Liver (tissue), 9 donors: ENCODE results near the gene LMTK3. TPM values are rescaled to one million over a fixed set of nuclear protein-coding genes. Genes with fewer than 3 reads are reported as not detected.

Experiments
- DNase-seq: peaks from one replicate; pipeline ENCODE4 v3.0.0-alpha.2; 2017; ENCODE audit warnings: low spot score
- H3K27ac ChIP-seq, 2 donors: one replicate each; pipeline ENCODE4 v1.7.0; 2013; ENCODE audit warnings: inconsistent platforms in 2 of 2, low read length in 2 of 2, control low read depth in 1 of 2, low read depth in 1 of 2, mild to moderate bottlenecking in 1 of 2
- H3K27me3 ChIP-seq, 4 donors: one replicate each; pipeline versions ENCODE4 v1.6.1 to v1.7.0; 2013; ENCODE audit warnings: low read length in 3 of 4, inconsistent platforms in 1 of 4, mild to moderate bottlenecking in 1 of 4, moderate library complexity in 1 of 4; ENCODE audit not compliant: control insufficient read depth in 4 of 4, insufficient read depth in 4 of 4
- H3K36me3 ChIP-seq, 4 donors: one replicate each; pipeline versions ENCODE4 v1.6.1 to v1.7.0; 2013; ENCODE audit warnings: low read length in 3 of 4, mild to moderate bottlenecking in 3 of 4, low read depth in 1 of 4, moderate library complexity in 1 of 4; ENCODE audit not compliant: control insufficient read depth in 4 of 4, insufficient read depth in 3 of 4
- H3K4me1 ChIP-seq, 4 donors: one replicate each; pipeline versions ENCODE4 v1.6.1 to v1.7.0; 2013; ENCODE audit warnings: low read length in 3 of 4, mild to moderate bottlenecking in 3 of 4, moderate library complexity in 1 of 4; ENCODE audit not compliant: control insufficient read depth in 4 of 4, insufficient read depth in 4 of 4
- H3K4me3 ChIP-seq, 3 donors: one replicate each; pipeline versions ENCODE4 v1.6.1 to v1.7.0; 2013; ENCODE audit warnings: low read length in 3 of 3, control low read depth in 1 of 3, low read depth in 1 of 3, mild to moderate bottlenecking in 1 of 3
- H3K9ac ChIP-seq, 2 donors: one replicate each; pipeline ENCODE4 v1.7.0; 2013; ENCODE audit warnings: low read length in 2 of 2, mild to moderate bottlenecking in 2 of 2, moderate library complexity in 2 of 2, control low read depth in 1 of 2, low read depth in 1 of 2
- H3K9me3 ChIP-seq, 4 donors: one replicate each; pipeline versions ENCODE4 v1.6.1 to v1.7.0; 2013; ENCODE audit warnings: low read length in 3 of 4; ENCODE audit not compliant: control insufficient read depth in 4 of 4
- CTCF ChIP-seq: fragments of 150-350 bp; IDR thresholded peaks from 2 replicates; pipeline ENCODE4 v1.5.1; 2017; ENCODE audit warnings: improper control_type of control experiment, low read depth, low read length; ENCODE audit not compliant: missing input control
- FOXA1 ChIP-seq: IDR thresholded peaks from 2 replicates; pipeline ENCODE4 v1.6.1; 2016; ENCODE audit warnings: antibody characterized with exemption
- FOXA2 ChIP-seq: IDR thresholded peaks from 2 replicates; pipeline ENCODE4 v1.6.1; 2016; ENCODE audit warnings: antibody characterized with exemption
- GABPA ChIP-seq, 2 donors: IDR thresholded peaks in 1 of 2; conservative IDR thresholded peaks in 1 of 2; 2 replicates each; pipeline ENCODE4 v1.6.1; 2016; ENCODE audit warnings: antibody characterized with exemption in 2 of 2, mild to moderate bottlenecking in 1 of 2, moderate library complexity in 1 of 2
- HNF4A ChIP-seq, 2 donors: conservative IDR thresholded peaks; 2 replicates each; pipeline ENCODE4 v1.6.1; 2016; ENCODE audit warnings: antibody characterized with exemption in 2 of 2, mild to moderate bottlenecking in 2 of 2
- HNF4G ChIP-seq: IDR thresholded peaks from 2 replicates; pipeline ENCODE4 v1.6.1; 2016; ENCODE audit warnings: antibody characterized with exemption
- JUND ChIP-seq, 2 donors: IDR thresholded peaks; 2 replicates each; pipeline ENCODE4 v1.6.1; 2016; ENCODE audit warnings: antibody characterized with exemption in 2 of 2
- MAX ChIP-seq: IDR thresholded peaks from 2 replicates; pipeline ENCODE4 v1.6.1; 2016; ENCODE audit warnings: antibody characterized with exemption
- NR2F2 ChIP-seq: IDR thresholded peaks from 2 replicates; pipeline ENCODE4 v1.6.1; 2016; ENCODE audit warnings: antibody characterized with exemption
- RAD21 ChIP-seq, 2 donors: IDR thresholded peaks; 2 replicates each; pipeline ENCODE4 v1.6.1; 2016; ENCODE audit warnings: antibody characterized with exemption in 2 of 2, mild to moderate bottlenecking in 2 of 2
- REST ChIP-seq: IDR thresholded peaks from 2 replicates; pipeline ENCODE4 v1.6.1; 2016; ENCODE audit warnings: antibody characterized with exemption, mild to moderate bottlenecking
- RXRA ChIP-seq, 2 donors: IDR thresholded peaks; 2 replicates each; pipeline ENCODE4 v1.6.1; 2017 to 2018; ENCODE audit warnings: antibody characterized with exemption in 2 of 2, mild to moderate bottlenecking in 1 of 2
- SP1 ChIP-seq: IDR thresholded peaks from 2 replicates; pipeline ENCODE4 v1.6.1; 2018; ENCODE audit warnings: antibody characterized with exemption, mild to moderate bottlenecking
- TAF1 ChIP-seq: conservative IDR thresholded peaks from 2 replicates; pipeline ENCODE4 v1.6.1; 2016; ENCODE audit warnings: antibody characterized with exemption, mild to moderate bottlenecking
- YY1 ChIP-seq: IDR thresholded peaks from 2 replicates; pipeline ENCODE4 v1.6.1; 2016; ENCODE audit warnings: antibody characterized with exemption, mild to moderate bottlenecking
- ZBTB33 ChIP-seq: IDR thresholded peaks from 2 replicates; pipeline ENCODE4 v1.6.1; 2016; ENCODE audit warnings: antibody characterized with exemption
- WGBS: extraction: QIAGEN DNeasy Blood & Tissue Kit; methylation state at CpG from one replicate; pipeline ENCODE4 v1.1.7; 2013; 5-methylcytosine and 5-hydroxymethylcytosine counted together
- polyA plus RNA-seq, 2 donors: library from polyadenylated mRNA; stranded (reverse) in 1 of 2; unstranded in 1 of 2; fragments of 200-250 nt in 1 of 2; fragments of >200 nt in 1 of 2; fragmentation: Nextera tagmentation in 1 of 2; extraction: Ambion mirVana in 1 of 2; gene quantifications; one replicate each; pipeline versions ENCODE4 v1.2.1 to v1.2.3, GENCODE V29; 2013 to 2015
- total RNA-seq, 2 donors: library from RNA; depleted of rRNA; stranded (reverse); fragments of >200 nt; gene quantifications; one replicate each; pipeline ENCODE4 v1.2.3, GENCODE V29; 2014
- TF ChIP-seq, protein P1 (sequence below): IDR thresholded peaks from 2 replicates; pipeline ENCODE4 v1.6.1; 2016; ENCODE audit warnings: antibody characterized with exemption
- donor health status: healthy.
- donor health status: healthy.
- donor health status: healthy.
- donor health status: healthy.
- donor health status: healthy.

LMTK3 gene
- total and polyA plus RNA-seq, 4 donors, result 0.08 TPM; not detected in 2

DNA sequence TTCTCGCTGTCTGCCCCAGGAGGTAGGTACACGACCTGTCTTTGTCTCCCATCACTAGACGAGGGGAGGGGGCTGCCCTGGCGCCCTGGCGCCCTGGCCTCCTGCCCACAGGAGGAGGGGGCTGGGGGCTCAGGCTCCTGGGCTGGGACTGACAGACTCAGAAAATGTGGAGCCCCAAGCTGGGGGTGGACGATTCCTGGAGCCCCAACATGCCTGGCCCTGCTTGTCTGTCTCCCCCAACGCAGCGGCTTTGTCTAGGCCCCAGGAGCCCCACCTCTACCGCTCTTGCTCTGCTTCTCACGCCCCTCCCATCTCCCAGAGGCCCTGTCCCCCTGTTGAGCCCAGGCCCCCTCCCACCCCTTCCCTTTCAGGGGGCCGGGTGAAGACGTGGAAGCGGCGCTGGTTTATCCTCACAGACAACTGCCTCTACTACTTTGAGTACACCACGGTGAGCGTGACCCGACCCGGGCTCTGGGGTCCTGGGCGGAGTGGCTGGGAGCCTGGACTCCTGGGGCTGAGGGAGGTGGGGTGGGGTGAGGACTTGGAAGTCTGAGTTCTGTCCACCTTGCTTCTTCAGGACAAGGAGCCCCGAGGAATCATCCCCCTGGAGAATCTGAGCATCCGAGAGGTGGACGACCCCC, 33.8 kb downstream of the LMTK3 start:
- Histone ChIP-seq H3K27me3 (no peaks in the 10 kb centered on the region), H3K36me3 (peaks cover 12 to 44% (median 18%) of the 10 kb centered on the region in 4 donors), H3K9ac (no peak overlapping the region), H3K9me3 (no peaks in the 10 kb centered on the region), H3K27ac (no peak overlapping the region), H3K4me1 (peaks cover 0 to 20% (median 14%) of the 10 kb centered on the region in 4 donors), H3K4me3 (no peak overlapping the region)
- 91% methylated on average over 22 of the region's 22 CpGs for WGBS
- DNase-seq, result no peak
- TF ChIP-seq JUND (IDR thresholded peaks at IDR 0.05), result no peak

DNA sequence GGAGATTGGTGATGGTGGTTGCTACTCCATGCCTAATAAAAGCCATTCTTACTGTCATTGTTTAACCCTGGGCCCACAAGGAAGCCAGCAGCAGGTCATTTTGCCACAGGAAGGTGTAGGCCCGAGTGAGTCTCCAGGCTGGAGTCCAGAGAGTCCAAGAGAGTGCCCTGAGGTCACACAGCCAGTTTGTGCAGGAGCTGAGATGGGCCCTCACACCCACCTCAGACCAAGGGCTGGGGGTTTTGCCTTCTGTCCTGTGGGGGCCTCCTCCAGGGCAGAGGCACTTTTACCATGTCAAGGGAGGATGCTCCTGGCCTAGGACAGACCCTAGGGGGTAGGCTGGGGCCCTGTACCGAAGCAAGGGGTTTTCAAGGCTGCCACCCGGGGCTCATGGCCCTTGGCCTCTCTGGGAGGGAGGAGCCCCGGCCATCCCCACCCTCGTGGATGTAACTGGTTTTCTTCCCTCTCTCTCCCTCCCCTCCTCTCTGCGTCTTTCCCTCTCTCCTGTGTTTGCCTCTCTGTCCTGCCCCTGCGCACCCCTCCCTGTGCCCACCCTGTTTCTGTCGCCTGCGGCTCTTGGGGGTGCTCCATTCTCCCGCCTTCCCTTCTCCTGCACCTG, 34.5 kb downstream of the LMTK3 start:
- H3K27me3 ChIP-seq, result no peaks in the 10 kb centered on the region
- H3K9ac ChIP-seq, result no peak overlapping the region
- WGBS, result 84% methylated on average over 10 of the region's 10 CpGs
- H3K27ac ChIP-seq, result no peak overlapping the region
- no peak for TF ChIP-seq TAF1
- TF ChIP-seq RAD21 (IDR thresholded peaks at IDR 0.05), result no peak
- TF ChIP-seq ZBTB33, result no peak
- TF ChIP-seq HNF4A (conservative IDR thresholded peaks at IDR 0.05), result no peak
- DNase-seq, result no peak
- peaks cover 12 to 46% (median 18%) of the 10 kb centered on the region in 4 donors for H3K36me3 ChIP-seq
- H3K9me3 ChIP-seq, result no peaks in the 10 kb centered on the region
- H3K4me3 ChIP-seq, result no peak overlapping the region
- peaks cover 0 to 25% (median 14%) of the 10 kb centered on the region in 4 donors for H3K4me1 ChIP-seq

GRCh38 chr19:48476176-48476575, 35.5 kb downstream of the LMTK3 start:
- Histone ChIP-seq H3K36me3 (peaks cover 16 to 52% (median 18%) of the 10 kb centered on the region in 4 donors), H3K4me3 (no peak overlapping the region), H3K27ac (no peak overlapping the region), H3K9me3 (no peaks in the 10 kb centered on the region), H3K27me3 (no peaks in the 10 kb centered on the region), H3K9ac (no peak overlapping the region), H3K4me1 (peaks cover 0 to 26% (median 14%) of the 10 kb centered on the region in 4 donors)
- TF ChIP-seq FOXA2, result no peak
- no peak for TF ChIP-seq CTCF
- no peak for TF ChIP-seq YY1
- no peak for TF ChIP-seq GABPA (IDR thresholded peaks at IDR 0.05 in 1 of 2, conservative IDR thresholded peaks at IDR 0.05 in 1 of 2)
- no peak for TF ChIP-seq TAF1
- no peak for TF ChIP-seq RAD21 (IDR thresholded peaks at IDR 0.05)
- TF ChIP-seq RXRA (IDR thresholded peaks at IDR 0.05), result no peak
- no peak for TF ChIP-seq HNF4G
- TF ChIP-seq REST, result no peak
- TF ChIP-seq JUND (IDR thresholded peaks at IDR 0.05), result no peak
- TF ChIP-seq MAX, result no peak
- TF ChIP-seq, protein P1, sequence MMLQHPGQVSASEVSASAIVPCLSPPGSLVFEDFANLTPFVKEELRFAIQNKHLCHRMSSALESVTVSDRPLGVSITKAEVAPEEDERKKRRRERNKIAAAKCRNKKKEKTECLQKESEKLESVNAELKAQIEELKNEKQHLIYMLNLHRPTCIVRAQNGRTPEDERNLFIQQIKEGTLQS, result no peak
- TF ChIP-seq SP1, result no peak
- no peak for TF ChIP-seq FOXA1
- TF ChIP-seq NR2F2, result no peak
- DNase-seq, result no peak
- 95% methylated on average over 9 of the region's 9 CpGs for WGBS
